ENCODE results near the gene BRI3. TPM values are rescaled to one million over a fixed set of nuclear protein-coding genes. Genes with fewer than 3 reads are reported as not detected.

Gene BRI3
- total and polyA plus RNA-seq, 10 of the 15 experiments (the other 5 are each of a cell fraction or from before 2014, with no cell fraction given): 4.5 to 56.3 (median 21.5) TPM

DNA sequence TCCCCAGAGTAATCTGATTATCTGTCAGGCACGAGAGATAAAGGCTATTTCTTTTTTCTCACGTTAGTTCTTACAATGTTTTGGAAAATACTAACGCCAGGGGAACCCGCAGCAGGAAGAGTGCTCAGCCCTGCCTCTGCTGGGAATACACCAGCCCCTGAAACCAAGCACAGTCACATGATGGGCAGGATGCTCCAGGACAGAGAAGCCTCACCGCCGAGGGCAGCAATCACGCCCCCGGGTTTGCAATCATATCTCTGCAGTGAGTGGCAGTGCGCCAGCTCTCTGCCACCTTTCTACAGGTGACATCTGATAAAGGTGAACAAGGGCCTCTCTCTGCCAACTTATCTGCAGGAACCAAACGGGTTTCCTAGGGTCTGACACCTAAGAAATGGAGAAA lies 39.8 kb downstream of the BRI3 start (continued):
- TF ChIP-seq BCL11A (IDR thresholded peaks at IDR 0.05; ENCODE audit: low read depth, low read length) (no peak), ZNF207 (IDR thresholded peaks at IDR 0.05; ENCODE audit: borderline replicate concordance) (no peak), STAT3 (IDR thresholded peaks at IDR 0.05; ENCODE audit: low read depth, low read length) (no peak), ZNF622 (IDR thresholded peaks at IDR 0.05) (no peak), HCFC1 (IDR thresholded peaks at IDR 0.05; ENCODE audit: low read length) (no peak)
- TF ChIP-seq, protein P1, sequence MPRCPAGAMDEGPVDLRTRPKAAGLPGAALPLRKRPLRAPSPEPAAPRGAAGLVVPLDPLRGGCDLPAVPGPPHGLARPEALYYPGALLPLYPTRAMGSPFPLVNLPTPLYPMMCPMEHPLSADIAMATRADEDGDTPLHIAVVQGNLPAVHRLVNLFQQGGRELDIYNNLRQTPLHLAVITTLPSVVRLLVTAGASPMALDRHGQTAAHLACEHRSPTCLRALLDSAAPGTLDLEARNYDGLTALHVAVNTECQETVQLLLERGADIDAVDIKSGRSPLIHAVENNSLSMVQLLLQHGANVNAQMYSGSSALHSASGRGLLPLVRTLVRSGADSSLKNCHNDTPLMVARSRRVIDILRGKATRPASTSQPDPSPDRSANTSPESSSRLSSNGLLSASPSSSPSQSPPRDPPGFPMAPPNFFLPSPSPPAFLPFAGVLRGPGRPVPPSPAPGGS (IDR thresholded peaks at IDR 0.05; ENCODE audit: borderline replicate concordance, insufficient read depth, low read depth, low read length, poor library complexity, severe bottlenecking): no peak
- TF ChIP-seq, protein P2, sequence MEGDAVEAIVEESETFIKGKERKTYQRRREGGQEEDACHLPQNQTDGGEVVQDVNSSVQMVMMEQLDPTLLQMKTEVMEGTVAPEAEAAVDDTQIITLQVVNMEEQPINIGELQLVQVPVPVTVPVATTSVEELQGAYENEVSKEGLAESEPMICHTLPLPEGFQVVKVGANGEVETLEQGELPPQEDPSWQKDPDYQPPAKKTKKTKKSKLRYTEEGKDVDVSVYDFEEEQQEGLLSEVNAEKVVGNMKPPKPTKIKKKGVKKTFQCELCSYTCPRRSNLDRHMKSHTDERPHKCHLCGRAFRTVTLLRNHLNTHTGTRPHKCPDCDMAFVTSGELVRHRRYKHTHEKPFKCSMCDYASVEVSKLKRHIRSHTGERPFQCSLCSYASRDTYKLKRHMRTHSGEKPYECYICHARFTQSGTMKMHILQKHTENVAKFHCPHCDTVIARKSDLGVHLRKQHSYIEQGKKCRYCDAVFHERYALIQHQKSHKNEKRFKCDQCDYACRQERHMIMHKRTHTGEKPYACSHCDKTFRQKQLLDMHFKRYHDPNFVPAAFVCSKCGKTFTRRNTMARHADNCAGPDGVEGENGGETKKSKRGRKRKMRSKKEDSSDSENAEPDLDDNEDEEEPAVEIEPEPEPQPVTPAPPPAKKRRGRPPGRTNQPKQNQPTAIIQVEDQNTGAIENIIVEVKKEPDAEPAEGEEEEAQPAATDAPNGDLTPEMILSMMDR (IDR thresholded peaks at IDR 0.05 in 2 of 3, conservative IDR thresholded peaks at IDR 0.05 in 1 of 3; ENCODE audit: control insufficient read depth in 2 of 3, extremely low read depth in 1 of 3, insufficient read depth in 1 of 3, low read depth in 3 of 3, low read length in 3 of 3): no peak

DNA sequence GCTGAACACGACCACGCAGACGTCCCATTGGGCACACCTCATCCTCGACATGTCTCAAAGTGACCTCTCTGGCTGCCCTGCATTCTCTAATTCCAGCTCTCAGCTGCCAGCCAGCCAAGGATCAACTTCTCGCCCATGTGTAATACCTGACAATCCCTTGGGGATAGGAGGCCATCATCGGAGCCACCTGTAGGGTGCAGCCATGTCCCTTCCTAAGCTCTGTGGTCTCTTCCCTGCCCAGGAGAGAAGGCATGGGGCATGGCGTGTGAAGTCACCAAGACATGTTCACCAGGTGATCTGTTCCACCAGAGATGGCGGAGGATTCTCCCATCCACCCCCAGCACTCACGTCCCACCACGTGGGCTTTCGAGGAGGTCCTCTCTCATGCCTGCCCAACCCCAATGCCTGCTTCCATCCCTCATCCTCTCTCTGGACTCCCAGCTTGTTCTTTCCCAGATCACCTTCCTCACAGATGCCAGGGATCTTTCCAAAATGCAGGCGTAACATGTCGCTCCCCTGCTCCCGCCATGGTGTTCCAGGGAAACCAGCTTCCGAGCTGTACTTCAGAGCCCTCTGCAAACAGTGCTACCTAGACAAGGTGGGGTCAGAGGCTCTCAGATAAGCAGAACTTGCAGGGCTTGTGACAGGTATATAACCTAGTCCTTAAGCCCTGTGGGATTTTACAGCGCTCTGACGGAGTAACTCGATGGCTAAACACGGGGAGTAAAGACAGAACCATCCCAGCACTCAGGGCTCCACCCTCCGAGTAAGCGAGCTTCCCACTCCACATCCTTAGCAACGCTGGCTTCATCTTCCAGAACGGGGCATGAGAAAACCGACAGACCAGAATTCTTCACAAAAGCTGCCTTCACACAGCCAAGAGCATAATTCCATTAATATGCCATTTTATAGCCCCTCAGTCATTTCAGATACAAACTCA lies 41.1 kb downstream of the BRI3 start:
- no peaks in the 10 kb centered on the region for H3K4me1 ChIP-seq (ENCODE audit: control insufficient read depth, insufficient read depth, low read length)
- no peaks in the 10 kb centered on the region; the same call in 2 of the 3 replicates for H3K9me3 ChIP-seq (replicated peaks; ENCODE audit: control insufficient read depth, insufficient read depth, low read length)
- no peak overlapping the region for H3K4me3 ChIP-seq
- in situ Hi-C loops (cut with MboI): no loop called here
- ATAC-seq: no peak
- no peak overlapping the region for H3K27ac ChIP-seq (ENCODE audit: control insufficient read depth, insufficient read depth)
- ChIA-PET POLR2A (no interaction called here), SMC1A (ENCODE audit: uncharacterized antibody, unreplicated experiment) (no interaction called here), CTCF (interaction anchor here (0.8 kb wide), 1 partner anchor 79 kb away, joined by 4 read pairs; the partner anchor contains the start of gene BAIAP2L1), RAD21 (ENCODE audit: unreplicated experiment) (no interaction called here)
- intact Hi-C loops (cut with micrococcal nuclease; ENCODE audit: unreplicated experiment): no loop called here
- H3K36me3 ChIP-seq (ENCODE audit: control insufficient read depth in 2 of 2, insufficient read depth in 2 of 2, low read length in 1 of 2): peaks cover 3 to 6% of the 10 kb centered on the region in 2 experiments; a peak in 3 of 4 replicates
- no peaks in the 10 kb centered on the region for H3K27me3 ChIP-seq (replicated peaks in 1 of 2; ENCODE audit: control insufficient read depth in 2 of 2, insufficient read depth in 2 of 2, low read length in 1 of 2)
- no TSS peak for BruUV-seq (replicated peaks)
- no peak overlapping the region for H2AFZ ChIP-seq (ENCODE audit: control insufficient read depth, low read depth, low read length)
- no peak overlapping the region for H3K9ac ChIP-seq (ENCODE audit: control insufficient read depth, insufficient read depth, low read length)
- DNase-seq (ENCODE audit: low read depth, low spot score): no peak
- no peaks in the 10 kb centered on the region; the same call in 1 of the 2 replicates for H4K20me1 ChIP-seq (ENCODE audit: control insufficient read depth, insufficient read depth)
- FAIRE-seq: no peak
- no peaks in the 10 kb centered on the region for H3K79me2 ChIP-seq (ENCODE audit: control insufficient read depth, insufficient read depth, low read length)
- H3K4me2 ChIP-seq (ENCODE audit: control insufficient read depth, insufficient read depth): no peak overlapping the region
- WGBS (ENCODE audit: insufficient coverage, insufficient replicate concordance, low lambda C conversion rate, missing lambda C conversion rate): 84% methylated on average over 24 of the region's 24 CpGs
- no peak for TF ChIP-seq SMAD1 (IDR thresholded peaks at IDR 0.05; ENCODE audit: low read depth, partially characterized antibody)
- TF ChIP-seq SIX5 (IDR thresholded peaks at IDR 0.05; ENCODE audit: low read depth, low read length, severe bottlenecking): no peak
- TF ChIP-seq JUND (IDR thresholded peaks at IDR 0.05; ENCODE audit: low read depth, low read length): no peak
- TF ChIP-seq NFYA (IDR thresholded peaks at IDR 0.05; ENCODE audit: borderline replicate concordance, low read depth, low read length): no peak
- no peak for TF ChIP-seq MYB (IDR thresholded peaks at IDR 0.05; ENCODE audit: borderline replicate concordance, low read depth, low read length)
- TF ChIP-seq FOXK2 (IDR thresholded peaks at IDR 0.05): no peak
- no peak for TF ChIP-seq ZNF384 (IDR thresholded peaks at IDR 0.05; ENCODE audit: borderline replicate concordance, low read depth, low read length)
- TF ChIP-seq, protein P3, sequence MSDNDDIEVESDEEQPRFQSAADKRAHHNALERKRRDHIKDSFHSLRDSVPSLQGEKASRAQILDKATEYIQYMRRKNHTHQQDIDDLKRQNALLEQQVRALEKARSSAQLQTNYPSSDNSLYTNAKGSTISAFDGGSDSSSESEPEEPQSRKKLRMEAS (IDR thresholded peaks at IDR 0.05; ENCODE audit: low read depth, low read length): no peak
- no peak for TF ChIP-seq BCL11A (IDR thresholded peaks at IDR 0.05; ENCODE audit: low read depth, low read length)
- TF ChIP-seq BRCA1 (IDR thresholded peaks at IDR 0.05; ENCODE audit: low read depth, low read length): no peak
- TF ChIP-seq, protein P4, sequence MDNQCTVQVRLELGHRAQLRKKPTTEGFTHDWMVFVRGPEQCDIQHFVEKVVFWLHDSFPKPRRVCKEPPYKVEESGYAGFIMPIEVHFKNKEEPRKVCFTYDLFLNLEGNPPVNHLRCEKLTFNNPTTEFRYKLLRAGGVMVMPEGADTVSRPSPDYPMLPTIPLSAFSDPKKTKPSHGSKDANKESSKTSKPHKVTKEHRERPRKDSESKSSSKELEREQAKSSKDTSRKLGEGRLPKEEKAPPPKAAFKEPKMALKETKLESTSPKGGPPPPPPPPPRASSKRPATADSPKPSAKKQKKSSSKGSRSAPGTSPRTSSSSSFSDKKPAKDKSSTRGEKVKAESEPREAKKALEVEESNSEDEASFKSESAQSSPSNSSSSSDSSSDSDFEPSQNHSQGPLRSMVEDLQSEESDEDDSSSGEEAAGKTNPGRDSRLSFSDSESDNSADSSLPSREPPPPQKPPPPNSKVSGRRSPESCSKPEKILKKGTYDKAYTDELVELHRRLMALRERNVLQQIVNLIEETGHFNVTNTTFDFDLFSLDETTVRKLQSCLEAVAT (IDR thresholded peaks at IDR 0.05): no peak

Data from GM12878 (cell line).